Endothelial cell of umbilical vein (primary cell): Measurements from ENCODE around the gene TRAPPC8. TPM values are rescaled to one million over a fixed set of nuclear protein-coding genes. Genes with fewer than 3 reads are reported as not detected.

Experiments used
- BruUV-seq: library from RNA; stranded (reverse); fragments of 400-500 nt; replicated peaks from 2 replicates; lab custom pipeline; 2021; lab: Mats Ljungman, UMichigan
- CTCF ChIA-PET: fragments of 300-600, 350-600 bp; sonication (Branson Sonifier 250); formaldehyde crosslinking; loops from one replicate; lab custom pipeline; 2021; ENCODE audit warnings: antibody characterized with exemption, inconsistent platforms; lab: Charles Lee
- POLR2A ChIA-PET: fragments of 300-600, 350-600 bp; sonication (Branson Sonifier 250); formaldehyde crosslinking; loops from one replicate; lab custom pipeline; 2021; ENCODE audit warnings: antibody characterized with exemption, inconsistent platforms; lab: Charles Lee
- DNase-seq: peaks from one replicate; pipeline ENCODE4 v3.0.0-alpha.2; 2011; ENCODE audit warnings: low read depth, low spot score
- FAIRE-seq: peaks from 2 replicates; lab custom pipeline; 2011; peaks lifted over from hg19 to GRCh38; lab: Jason Lieb, UNC
- H2AFZ ChIP-seq: 2 replicates; pipeline ENCODE4 v1.6.0; 2012; ENCODE audit warnings: low read depth, low read length, control low read depth, inconsistent platforms
- H3K27ac ChIP-seq: 2 replicates; pipeline ENCODE4 v1.5.1; 2011; ENCODE audit warnings: low read depth, mild to moderate bottlenecking, control low read depth, low read length, moderate library complexity; ENCODE audit not compliant: insufficient read depth
- H3K27me3 ChIP-seq, 2 experiments: 2 replicates each; pipeline versions ENCODE4 v1.6.0 to v1.6.1; 2011; ENCODE audit warnings: low read length in 2 of 2, mixed read lengths in 1 of 2; ENCODE audit not compliant: control insufficient read depth in 2 of 2, insufficient read depth in 2 of 2
- H3K36me3 ChIP-seq, 2 experiments: 2 replicates in 1 of 2; 3 replicates in 1 of 2; pipeline ENCODE4 v1.5.1; 2011; ENCODE audit warnings: low read length in 2 of 2, mild to moderate bottlenecking in 1 of 2, moderate library complexity in 1 of 2; ENCODE audit not compliant: control insufficient read depth in 2 of 2, insufficient read depth in 2 of 2; ENCODE audit errors: extremely low read depth in 1 of 2
- H3K4me1 ChIP-seq: 3 replicates; pipeline ENCODE4 v1.5.1; 2011; ENCODE audit warnings: mild to moderate bottlenecking, low read length; ENCODE audit not compliant: control insufficient read depth, insufficient read depth; ENCODE audit errors: extremely low read depth
- H3K4me2 ChIP-seq: 2 replicates; pipeline ENCODE4 v1.6.1; 2011; ENCODE audit warnings: low read length, control low read depth, mixed read lengths; ENCODE audit not compliant: insufficient read depth
- H3K4me3 ChIP-seq, 3 experiments: fragments of 200-600 bp in 1 of 3; sonication (generic), shearing (Covaris generic) in 1 of 3; replicated peaks in 1 of 3; 2 replicates each; pipeline ENCODE4 v1.5.1; 2011 to 2016; ENCODE audit warnings: control low read depth in 3 of 3, low read length in 3 of 3, mild to moderate bottlenecking in 2 of 3, inconsistent platforms in 1 of 3, low read depth in 1 of 3, moderate library complexity in 1 of 3; ENCODE audit not compliant: insufficient read depth in 1 of 3
- H3K79me2 ChIP-seq: 2 replicates; pipeline ENCODE4 v1.6.0; 2012; ENCODE audit warnings: low read length, inconsistent platforms; ENCODE audit not compliant: control insufficient read depth, insufficient read depth
- H3K9ac ChIP-seq: replicated peaks from 2 replicates; pipeline ENCODE3; 2011; ENCODE audit warnings: low read length, control low read depth; ENCODE audit not compliant: insufficient read depth; ENCODE audit errors: extremely low read depth
- H3K9me1 ChIP-seq: replicated peaks from 3 replicates; pipeline ENCODE4 v1.6.0; 2011; ENCODE audit warnings: mild to moderate bottlenecking, low read length; ENCODE audit not compliant: control insufficient read depth, insufficient read depth; ENCODE audit errors: extremely low read depth
- H3K9me3 ChIP-seq: replicated peaks from 2 replicates; pipeline ENCODE4 v1.5.1; 2012; ENCODE audit warnings: low read length, inconsistent platforms; ENCODE audit not compliant: control insufficient read depth, insufficient read depth
- H4K20me1 ChIP-seq: replicated peaks from 2 replicates; pipeline ENCODE3; 2011; ENCODE audit warnings: mild to moderate bottlenecking, low read length; ENCODE audit not compliant: control insufficient read depth, insufficient read depth; ENCODE audit errors: extremely low read depth
- EZH2 ChIP-seq: IDR thresholded peaks from 2 replicates; pipeline ENCODE4 v1.6.1; 2012; ENCODE audit warnings: borderline replicate concordance, low read depth, mild to moderate bottlenecking, moderate library complexity, low read length, inconsistent platforms; ENCODE audit not compliant: severe bottlenecking
- FOS ChIP-seq: IDR thresholded peaks from 2 replicates; pipeline ENCODE4 v1.6.1; 2011; ENCODE audit warnings: mild to moderate bottlenecking, low read length, moderate library complexity, borderline replicate concordance; ENCODE audit not compliant: insufficient read depth
- JUN ChIP-seq: IDR thresholded peaks from 2 replicates; pipeline ENCODE4 v1.6.1; 2011; ENCODE audit warnings: borderline replicate concordance, low read depth; ENCODE audit not compliant: insufficient read length, insufficient read depth
- MAX ChIP-seq: IDR thresholded peaks from 2 replicates; pipeline ENCODE4 v1.6.1; 2011; ENCODE audit not compliant: insufficient read depth, insufficient read length
- MYC ChIP-seq: IDR thresholded peaks from one replicate; pipeline ENCODE4 v1.6.1; 2011; ENCODE audit warnings: mild to moderate bottlenecking, low read depth, low read length
- POLR2A ChIP-seq: IDR thresholded peaks from 2 replicates; pipeline ENCODE4 v1.6.1; 2012; ENCODE audit warnings: low read depth, mild to moderate bottlenecking, control low read depth, low read length
- POLR2AphosphoS5 ChIP-seq: IDR thresholded peaks from 2 replicates; pipeline ENCODE4 v1.6.1; 2012; ENCODE audit warnings: low read depth, mild to moderate bottlenecking, control low read depth, low read length, moderate library complexity; ENCODE audit not compliant: insufficient read depth
- dilution Hi-C: fragments of 300-500 bp; cut with MboI; formaldehyde crosslinking; loops from one replicate; pipeline ENCODE4 v1.15.0; 2019; ENCODE audit warnings: low sequenced_read_pairs; ENCODE audit not compliant: extremely low pct_ligation_motif_present
- intact Hi-C: fragments of 100-400 bp; cut with micrococcal nuclease; formaldehyde crosslinking; loops from one replicate; pipeline ENCODE4 v1.10.0; 2022
- polyA plus RNA-seq, 4 experiments: library from polyadenylated mRNA; depleted of rRNA in 3 of 4; stranded (reverse) in 3 of 4; unstranded in 1 of 4; fragments of >200 nt; gene quantifications; 2 replicates each; pipeline versions ENCODE4 v1.2.1 to v1.2.3, GENCODE V29; 2011 to 2012; ENCODE audit warnings: missing spikeins in 1 of 4
- total RNA-seq: library from RNA; stranded (reverse); gene quantifications from 2 replicates; pipeline ENCODE4 v1.2.3, GENCODE V29; 2021

The TRAPPC8 gene
- total and polyA plus RNA-seq, 2 donors (not counting 3 experiments of a cell fraction or from before 2014, with no cell fraction given): 25.0 to 30.1 TPM

DNA sequence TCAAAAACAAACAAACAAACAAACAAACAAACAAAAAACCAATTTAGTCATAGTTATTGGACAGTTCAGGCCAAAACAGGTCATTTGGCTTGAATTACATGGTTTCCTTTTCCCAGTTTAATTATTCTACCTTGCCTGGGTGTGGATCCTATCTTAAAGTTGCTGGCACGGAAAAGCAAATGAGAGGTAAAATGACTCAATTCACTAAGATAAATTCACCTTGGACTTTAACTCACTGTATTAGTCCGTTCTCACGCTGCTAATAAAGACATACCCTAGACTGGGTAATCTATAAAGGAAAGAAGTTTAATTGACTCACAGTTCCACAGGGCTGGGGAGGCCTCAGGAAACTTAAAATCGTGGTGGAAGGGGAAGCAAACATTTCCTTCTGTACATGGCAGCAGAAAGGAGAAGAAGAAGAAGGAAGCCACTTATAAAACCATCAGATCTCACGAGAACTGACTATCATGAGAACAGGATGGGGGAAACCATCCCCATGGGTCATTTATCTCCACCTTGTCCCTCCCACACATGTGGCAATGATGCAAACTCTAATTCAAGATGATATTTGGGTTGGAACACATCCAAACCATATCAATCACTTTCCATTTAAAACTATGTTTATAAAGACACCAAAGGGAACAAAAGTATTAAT, 22.5 kb upstream of the TRAPPC8 start:
- H3K4me3 ChIP-seq: no peak overlapping the region
- H3K9me3 ChIP-seq: no peaks in the 10 kb centered on the region
- H3K4me1 ChIP-seq: no peaks in the 10 kb centered on the region
- no peak overlapping the region for H3K9ac ChIP-seq
- no peaks in the 10 kb centered on the region for H3K27me3 ChIP-seq
- intact Hi-C loops: no loop called here
- no peaks in the 10 kb centered on the region for H3K79me2 ChIP-seq
- no peak for TF ChIP-seq EZH2
- FAIRE-seq (no peak), DNase-seq (no peak)
- no TSS peak for BruUV-seq
- no peaks in the 10 kb centered on the region for H3K9me1 ChIP-seq
- no peaks in the 10 kb centered on the region for H4K20me1 ChIP-seq
- H3K4me2 ChIP-seq: no peak overlapping the region
- ChIA-PET POLR2A (no interaction called here), CTCF (no interaction called here)
- H3K36me3 ChIP-seq: no peaks in the 10 kb centered on the region
- H2AFZ ChIP-seq: no peak overlapping the region
- dilution Hi-C loops: no loop called here
- H3K27ac ChIP-seq: no peak overlapping the region

DNA sequence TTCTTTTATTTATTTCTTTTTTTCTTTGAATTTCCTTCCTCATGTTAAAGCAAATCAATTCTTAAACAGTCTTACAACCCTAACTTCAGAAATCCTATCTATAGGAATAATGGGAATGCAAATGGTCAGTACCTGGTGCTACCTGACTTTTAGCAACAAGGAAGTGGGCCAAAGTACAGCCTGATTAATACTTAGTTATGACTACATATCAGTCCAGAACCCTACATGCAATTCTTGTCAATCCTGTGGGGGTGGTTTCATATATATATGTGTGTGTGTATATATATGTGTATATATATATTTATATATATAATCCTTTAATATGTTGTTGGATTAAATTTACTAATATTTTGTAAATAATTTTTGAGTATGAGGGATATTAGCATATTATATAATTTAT, 14.8 kb upstream of the TRAPPC8 start:
- BruUV-seq: no TSS peak

More for the DNA sequence above, 14.8 kb upstream of the TRAPPC8 start:
- Histone ChIP-seq H3K79me2 (no peaks in the 10 kb centered on the region), H3K27ac (no peak overlapping the region), H3K9ac (no peak overlapping the region), H2AFZ (no peak overlapping the region), H3K4me2 (no peak overlapping the region), H3K27me3 (no peaks in the 10 kb centered on the region), H3K9me3 (no peaks in the 10 kb centered on the region), H3K9me1 (no peaks in the 10 kb centered on the region), H4K20me1 (no peaks in the 10 kb centered on the region), H3K36me3 (no peaks in the 10 kb centered on the region), H3K4me1 (no peaks in the 10 kb centered on the region), H3K4me3 (no peak overlapping the region)
- ChIA-PET CTCF (interaction anchor here (1.3 kb wide), 1 partner anchor 20 kb away, joined by 3 read pairs; no protein-coding TSS in a partner anchor), POLR2A (no interaction called here)
- no peak for DNase-seq
- TF ChIP-seq POLR2AphosphoS5 (no peak), MYC (no peak), MAX (no peak), FOS (no peak), JUN (no peak), POLR2A (no peak)
- FAIRE-seq: no peak
- dilution Hi-C loops: no loop called here
- intact Hi-C loops: loop anchor here (1.0 to 5.0 kb wide), 3 partner anchors 138 to 235 kb away; no protein-coding TSS in a partner anchor
